Keratinocyte (primary cell): ENCODE data around the gene FHIT. TPM values are rescaled to one million over a fixed set of nuclear protein-coding genes. Genes with fewer than 3 reads are reported as not detected.

Source experiments
- DNase-seq: peaks from one replicate; pipeline ENCODE4 v3.0.0-alpha.2; 2011; ENCODE audit warnings: low read depth, missing footprints, low spot score
- FAIRE-seq: peaks from 2 replicates; lab custom pipeline; 2011; peaks lifted over from hg19 to GRCh38; lab: Jason Lieb, UNC
- H2AFZ ChIP-seq: 2 replicates; pipeline ENCODE4 v1.6.0; 2012; ENCODE audit warnings: low read length, control low read depth, inconsistent platforms; ENCODE audit not compliant: control insufficient read depth
- H3K27ac ChIP-seq: 2 replicates; pipeline ENCODE4 v1.5.1; 2011; ENCODE audit warnings: low read length; ENCODE audit not compliant: control insufficient read depth, insufficient read depth
- H3K27me3 ChIP-seq: 3 replicates; pipeline ENCODE4 v1.6.0; 2011; ENCODE audit warnings: low read length; ENCODE audit not compliant: control insufficient read depth, insufficient read depth; ENCODE audit errors: extremely low read depth
- H3K36me3 ChIP-seq, 2 experiments: 2 replicates in 1 of 2; 3 replicates in 1 of 2; pipeline ENCODE4 v1.5.1; 2011; ENCODE audit warnings: low read length in 2 of 2, mild to moderate bottlenecking in 1 of 2; ENCODE audit not compliant: control insufficient read depth in 2 of 2, insufficient read depth in 2 of 2; ENCODE audit errors: extremely low read depth in 1 of 2
- H3K4me1 ChIP-seq: 3 replicates; pipeline ENCODE4 v1.5.1; 2011; ENCODE audit warnings: low read length; ENCODE audit not compliant: control insufficient read depth, insufficient read depth; ENCODE audit errors: extremely low read depth
- H3K4me2 ChIP-seq: 3 replicates; pipeline ENCODE4 v1.6.0; 2011; ENCODE audit warnings: low read depth, low read length; ENCODE audit not compliant: control insufficient read depth, insufficient read depth; ENCODE audit errors: extremely low read depth
- H3K4me3 ChIP-seq, 3 experiments: fragments of 200-600 bp in 1 of 3; sonication (generic) in 1 of 3; 2 replicates in 2 of 3; 3 replicates in 1 of 3; pipeline ENCODE4 v1.5.1; 2011 to 2016; ENCODE audit warnings: low read length in 3 of 3, mild to moderate bottlenecking in 3 of 3, control low read depth in 2 of 3, inconsistent platforms in 1 of 3, low read depth in 1 of 3, mixed read lengths in 1 of 3, mixed run types in 1 of 3, moderate library complexity in 1 of 3; ENCODE audit not compliant: control insufficient read depth in 2 of 3, insufficient read depth in 2 of 3; ENCODE audit errors: extremely low read depth in 1 of 3
- H3K79me2 ChIP-seq: 2 replicates; pipeline ENCODE4 v1.6.0; 2012; ENCODE audit warnings: low read length; ENCODE audit not compliant: control insufficient read depth, insufficient read depth
- H3K9ac ChIP-seq: 3 replicates; pipeline ENCODE4 v1.6.0; 2011; ENCODE audit warnings: low read length; ENCODE audit not compliant: control insufficient read depth, insufficient read depth; ENCODE audit errors: extremely low read depth
- H3K9me1 ChIP-seq: 3 replicates; pipeline ENCODE4 v1.6.0; 2011; ENCODE audit warnings: low read length; ENCODE audit not compliant: control insufficient read depth, insufficient read depth; ENCODE audit errors: extremely low read depth
- H3K9me3 ChIP-seq: 2 replicates; pipeline ENCODE4 v1.5.1; 2012; ENCODE audit warnings: low read depth, low read length; ENCODE audit not compliant: control insufficient read depth
- H4K20me1 ChIP-seq: 3 replicates; pipeline ENCODE4 v1.6.0; 2011; ENCODE audit warnings: low read length; ENCODE audit not compliant: control insufficient read depth, insufficient read depth; ENCODE audit errors: extremely low read depth
- CTCF ChIP-seq, 3 experiments: IDR thresholded peaks in 1 of 3; conservative IDR thresholded peaks in 1 of 3; optimal IDR thresholded peaks in 1 of 3; 2 replicates in 2 of 3; 3 replicates in 1 of 3; pipeline versions ENCODE3 to v1.5.1; 2011; ENCODE audit warnings: low read length in 3 of 3, mild to moderate bottlenecking in 3 of 3, moderate library complexity in 2 of 3, control low read depth in 1 of 3, inconsistent platforms in 1 of 3; ENCODE audit not compliant: insufficient read depth in 2 of 3; ENCODE audit errors: extremely low read depth in 1 of 3
- EZH2 ChIP-seq: IDR thresholded peaks from one replicate; pipeline ENCODE4 v1.6.1; 2012; ENCODE audit warnings: inconsistent platforms, mild to moderate bottlenecking, low read length, moderate library complexity
- dilution Hi-C: fragments of 300-500 bp; cut with MboI; formaldehyde crosslinking; loops from one replicate; pipeline ENCODE4 v1.7.0; 2020; ENCODE audit warnings: low sequenced_read_pairs; ENCODE audit not compliant: extremely low pct_ligation_motif_present
- polyA plus RNA-seq, 5 experiments: library from polyadenylated mRNA; depleted of rRNA in 3 of 5; stranded (reverse) in 3 of 5; stranded (forward) in 1 of 5; unstranded in 1 of 5; fragments of >200 nt; gene quantifications; 1 replicate in 1 of 5; 2 replicates in 3 of 5; 3 replicates in 1 of 5; pipeline versions ENCODE4 v1.2.1 to v1.2.3, GENCODE V29; 2011 to 2012; ENCODE audit warnings: missing spikeins in 2 of 5, low read depth in 1 of 5, low replicate concordance in 1 of 5

FHIT gene
- polyA plus RNA-seq, 1 donor (not counting 4 experiments of a cell fraction or from before 2014, with no cell fraction given) = 2.2 TPM

GRCh38 chr3:60729056-60729455, 522.2 kb downstream of the FHIT start:
- dilution Hi-C loops = no loop called here
- Histone ChIP-seq H3K4me1 (no peaks in the 10 kb centered on the region), H2AFZ (no peak overlapping the region), H3K9me3 (no peaks in the 10 kb centered on the region), H3K4me2 (no peak overlapping the region), H3K79me2 (no peaks in the 10 kb centered on the region), H3K27me3 (no peaks in the 10 kb centered on the region), H3K27ac (no peak overlapping the region), H3K9ac (no peak overlapping the region), H3K36me3 (no peaks in the 10 kb centered on the region), H4K20me1 (no peaks in the 10 kb centered on the region), H3K9me1 (no peaks in the 10 kb centered on the region), H3K4me3 (no peak overlapping the region)
- DNase-seq (no peak), FAIRE-seq (no peak)
- TF ChIP-seq EZH2 (no peak), CTCF (optimal IDR thresholded peaks at IDR 0.05 in 1 of 3, IDR thresholded peaks at IDR 0.05 in 1 of 3, conservative IDR thresholded peaks at IDR 0.05 in 1 of 3; ENCODE audit: extremely low read depth in 1 of 3, insufficient read depth in 2 of 3, low read length in 3 of 3) (no peak)

DNA sequence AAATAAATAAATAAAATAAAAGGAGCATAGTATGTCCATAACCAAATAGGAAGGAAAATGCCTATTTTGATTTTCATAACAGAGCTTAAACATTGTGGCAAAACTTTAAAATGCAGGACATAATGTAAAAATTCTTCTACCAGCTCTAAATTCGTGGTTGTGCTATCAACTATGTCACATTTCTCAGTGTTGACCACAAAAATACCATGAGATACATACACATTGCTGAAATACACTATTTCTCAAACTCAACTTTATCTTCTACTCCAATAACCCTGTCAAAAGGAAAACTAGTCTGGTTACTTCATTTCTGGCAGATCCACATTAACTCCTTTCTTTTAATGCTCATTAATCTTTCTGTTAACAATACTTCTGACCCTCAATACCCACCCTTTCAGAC, 523.2 kb downstream of the FHIT start:
- Histone ChIP-seq H3K4me1 (no peaks in the 10 kb centered on the region), H2AFZ (no peak overlapping the region), H3K9me1 (no peaks in the 10 kb centered on the region), H3K9me3 (no peaks in the 10 kb centered on the region), H3K27ac (no peak overlapping the region), H4K20me1 (no peaks in the 10 kb centered on the region), H3K4me2 (no peak overlapping the region), H3K4me3 (no peak overlapping the region), H3K9ac (no peak overlapping the region), H3K79me2 (no peaks in the 10 kb centered on the region), H3K36me3 (no peaks in the 10 kb centered on the region), H3K27me3 (no peaks in the 10 kb centered on the region)
- no peak for FAIRE-seq
- no peak for DNase-seq
- no peak for TF ChIP-seq EZH2
- TF ChIP-seq CTCF (optimal IDR thresholded peaks at IDR 0.05 in 1 of 3, IDR thresholded peaks at IDR 0.05 in 1 of 3, conservative IDR thresholded peaks at IDR 0.05 in 1 of 3; ENCODE audit: extremely low read depth in 1 of 3, insufficient read depth in 2 of 3, low read length in 3 of 3) = no peak
- dilution Hi-C loops = no loop called here
